T1000 (cell line): Measurements from ENCODE around the gene MCUB.
A peak's percentile ranks its signal among the peaks of the same experiment; 100 is the strongest.
"Not testable (repeated sequence)": the region's sequence is repeated elsewhere in the genome, so short reads cannot be mapped to it uniquely, and the experiment has no call there.

ENCODE experiments used
- DNase-seq: peaks from one replicate; lab custom pipeline; 2025; ENCODE audit warnings: mixed read lengths; lab: John Stamatoyannopoulos, UW

The MCUB gene, protein sequence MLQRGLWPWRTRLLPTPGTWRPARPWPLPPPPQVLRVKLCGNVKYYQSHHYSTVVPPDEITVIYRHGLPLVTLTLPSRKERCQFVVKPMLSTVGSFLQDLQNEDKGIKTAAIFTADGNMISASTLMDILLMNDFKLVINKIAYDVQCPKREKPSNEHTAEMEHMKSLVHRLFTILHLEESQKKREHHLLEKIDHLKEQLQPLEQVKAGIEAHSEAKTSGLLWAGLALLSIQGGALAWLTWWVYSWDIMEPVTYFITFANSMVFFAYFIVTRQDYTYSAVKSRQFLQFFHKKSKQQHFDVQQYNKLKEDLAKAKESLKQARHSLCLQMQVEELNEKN

DNA sequence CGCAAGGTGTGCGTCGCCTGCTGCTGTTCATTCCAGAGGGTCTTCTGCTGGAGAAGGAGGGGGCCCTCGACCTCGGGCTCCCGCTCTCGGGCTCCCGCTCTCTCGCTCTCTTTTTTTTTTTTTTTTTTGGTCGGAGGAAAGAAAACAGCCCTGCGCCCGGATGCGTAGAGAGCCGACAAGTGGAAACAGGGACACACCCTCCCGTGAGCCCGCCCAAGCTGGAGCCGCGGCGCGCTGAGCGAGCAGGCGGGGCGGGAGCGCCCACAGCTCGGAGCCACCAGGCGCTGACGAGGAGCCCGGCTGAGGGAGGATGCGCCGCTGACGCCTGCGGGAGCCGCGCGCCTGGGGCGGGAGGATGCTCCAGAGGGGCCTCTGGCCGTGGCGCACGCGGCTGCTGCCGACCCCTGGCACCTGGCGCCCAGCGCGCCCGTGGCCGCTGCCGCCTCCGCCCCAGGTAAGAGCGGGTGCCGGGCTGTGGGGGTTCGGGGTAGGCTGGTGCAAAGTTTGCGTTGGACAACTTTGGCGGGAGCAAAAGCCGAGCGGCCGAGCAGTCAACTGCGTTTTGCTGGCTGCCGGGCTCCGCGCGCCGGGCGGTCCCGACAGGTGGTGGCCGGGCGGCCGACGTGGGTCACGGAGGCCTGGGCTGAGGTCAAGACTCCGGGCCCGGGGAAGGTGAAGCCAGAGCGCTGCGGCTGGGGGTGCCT is at the start of gene MCUB:
Gene MCUB (plus strand): TSS at position 264 of the 704 bp plus-strand sequence. CDS start 92 bp downstream, at position 356.
- peak; percentile 77 for DNase-seq

DNA sequence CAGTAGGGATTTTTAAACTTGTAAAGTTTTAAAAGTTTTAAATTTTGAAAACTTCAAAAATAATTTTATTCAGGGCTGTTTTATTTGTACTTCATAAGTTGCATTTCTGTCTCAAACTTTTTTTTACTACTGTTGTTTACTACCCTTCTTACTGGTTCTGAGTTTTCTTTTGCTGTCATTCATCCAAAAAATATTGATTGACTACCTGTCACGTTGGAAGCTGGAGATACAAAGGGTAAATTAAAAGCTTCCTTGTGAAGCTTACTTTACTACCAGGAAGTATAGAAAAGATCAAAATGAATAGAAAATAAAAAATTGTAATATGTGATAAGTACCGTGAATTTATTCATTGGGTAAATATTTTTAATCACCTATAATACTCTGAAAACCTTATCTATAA is 49.4 kb upstream of the MCUB start:
- no peak for DNase-seq

DNA sequence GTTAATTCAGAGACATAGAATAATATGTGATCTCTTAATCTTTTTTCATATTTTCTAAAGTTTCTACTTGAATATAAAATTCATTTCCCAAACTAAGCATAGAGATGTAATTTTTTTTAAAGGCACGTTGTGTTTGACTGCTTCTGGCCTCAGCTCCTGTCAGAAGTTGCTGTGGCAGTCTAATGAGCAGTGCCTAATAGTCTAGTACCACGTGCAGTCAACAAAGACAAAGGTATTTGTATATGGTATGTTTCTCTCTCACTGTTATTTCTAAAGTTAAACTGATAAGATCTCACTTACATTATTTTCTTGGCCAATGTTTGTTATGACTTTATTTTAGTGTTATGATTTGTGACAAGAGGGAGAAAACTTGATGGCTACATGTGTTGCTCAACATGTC is 48.6 kb upstream of the MCUB start:
- DNase-seq, result no peak

DNA sequence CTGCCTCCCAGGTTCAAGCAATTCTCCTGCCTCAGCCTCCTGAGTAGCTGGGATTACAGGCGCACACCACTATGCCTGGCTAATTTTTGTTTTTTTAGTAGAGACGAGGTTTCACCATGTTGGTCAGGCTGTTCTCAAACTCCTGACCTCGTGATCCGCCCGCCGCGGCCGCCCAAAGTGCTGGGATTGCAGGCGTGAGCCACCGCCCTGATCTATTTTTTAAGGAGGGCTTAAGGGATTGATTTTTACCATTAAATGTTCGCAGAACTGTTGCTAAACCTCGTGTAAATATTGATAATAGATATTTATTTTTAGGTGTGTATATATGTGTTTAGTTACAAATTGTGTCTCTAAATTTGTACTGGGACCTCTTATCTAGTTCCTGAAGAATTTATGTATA is 46.7 kb upstream of the MCUB start:
- not testable (repeated sequence) for DNase-seq

DNA sequence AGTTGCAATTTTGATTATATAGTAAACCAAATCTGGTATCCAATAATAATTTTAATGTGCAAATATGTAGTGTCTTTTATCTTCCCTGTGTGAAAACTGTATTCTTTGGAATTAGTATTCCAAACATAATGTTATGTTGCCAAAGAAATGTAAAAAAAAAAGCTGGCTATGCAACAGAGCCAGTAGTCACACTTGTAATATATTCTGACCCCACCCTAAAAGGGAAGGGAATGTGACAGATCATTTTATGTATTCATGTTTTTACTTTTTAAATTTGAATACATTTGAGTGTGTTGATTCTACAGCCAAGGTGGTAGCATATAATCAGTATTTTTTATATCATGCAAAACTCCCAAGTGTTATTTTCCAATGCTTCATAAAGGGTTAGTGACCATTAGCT is 27.9 kb upstream of the MCUB start:
- DNase-seq, result no peak

DNA sequence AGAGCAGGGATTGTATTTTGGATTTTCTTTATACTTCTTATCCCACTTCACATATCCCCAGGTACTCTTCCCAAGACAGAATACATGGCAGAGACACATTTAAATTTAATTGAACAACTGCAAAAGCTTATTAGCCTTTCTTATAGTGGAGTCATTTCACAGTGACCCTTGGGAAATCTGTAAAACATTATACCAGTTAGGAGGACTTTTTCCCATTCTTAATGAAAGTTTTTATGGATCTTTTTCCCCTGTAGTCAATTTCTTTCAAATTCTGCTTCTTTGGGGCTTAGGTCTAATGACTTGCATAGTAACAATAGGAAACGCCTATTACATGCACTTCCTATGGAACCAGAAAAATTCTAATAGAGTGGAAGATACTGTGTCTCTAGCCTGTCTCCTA is 14.6 kb upstream of the MCUB start:
- no peak for DNase-seq

DNA sequence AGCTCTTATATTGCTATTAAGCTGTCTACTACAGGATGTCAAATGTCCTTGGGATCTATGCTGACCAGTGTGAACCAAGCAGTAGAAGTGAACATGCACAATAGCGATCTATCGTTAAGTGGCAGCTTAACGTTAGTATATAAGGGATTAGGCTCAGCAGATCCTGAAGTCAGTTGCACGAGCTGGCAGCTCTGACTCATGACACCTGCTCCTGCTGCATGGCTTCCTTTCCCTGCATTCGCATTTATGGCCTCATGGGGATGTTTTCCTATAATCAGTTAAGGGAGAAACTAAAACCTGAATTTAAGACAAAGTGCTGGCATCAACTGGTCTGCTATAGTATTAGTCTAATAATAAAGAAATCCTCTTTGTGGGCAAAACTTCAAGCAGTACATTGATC is 12.7 kb upstream of the MCUB start:
- DNase-seq, result no peak

DNA sequence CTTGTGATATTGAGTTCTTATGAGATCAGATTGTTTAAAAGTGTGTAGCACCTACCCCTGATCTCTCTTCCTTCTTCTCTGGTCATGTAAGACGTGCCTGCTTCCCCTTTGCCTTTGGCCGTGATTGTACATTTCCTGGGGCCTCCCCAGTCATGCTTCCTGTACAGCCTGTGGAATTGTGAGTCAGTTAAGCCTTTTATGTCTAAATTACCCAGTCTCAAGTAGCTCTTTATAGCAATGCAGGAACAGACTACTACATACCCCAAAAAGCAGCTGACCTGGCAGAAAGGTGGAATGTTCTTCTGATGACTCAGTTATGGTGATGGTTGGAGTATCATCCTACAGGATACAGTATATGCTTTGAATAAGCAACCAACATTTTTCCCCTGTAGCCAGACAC is 11.4 kb upstream of the MCUB start:
- DNase-seq, result peak; percentile 20

DNA sequence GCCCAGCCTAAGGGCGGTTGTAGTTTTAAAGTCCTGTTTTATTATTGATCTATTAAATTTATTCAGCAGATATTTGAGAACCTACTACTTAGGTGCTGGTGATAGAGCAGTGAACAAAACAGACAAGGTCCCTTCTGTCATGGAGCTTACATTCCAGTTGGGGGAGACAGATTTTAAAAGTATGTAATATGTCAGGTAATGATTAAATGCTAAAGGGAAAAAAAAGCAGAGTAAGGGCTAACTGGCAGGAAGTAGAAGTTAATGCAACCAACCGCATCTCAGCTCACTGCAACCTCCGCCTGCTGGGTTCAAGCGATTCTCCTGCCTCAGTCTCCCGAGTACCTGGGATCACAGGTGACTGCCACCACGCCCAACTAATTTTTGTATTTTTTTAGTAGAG is 7.8 kb upstream of the MCUB start:
- no peak for DNase-seq

DNA sequence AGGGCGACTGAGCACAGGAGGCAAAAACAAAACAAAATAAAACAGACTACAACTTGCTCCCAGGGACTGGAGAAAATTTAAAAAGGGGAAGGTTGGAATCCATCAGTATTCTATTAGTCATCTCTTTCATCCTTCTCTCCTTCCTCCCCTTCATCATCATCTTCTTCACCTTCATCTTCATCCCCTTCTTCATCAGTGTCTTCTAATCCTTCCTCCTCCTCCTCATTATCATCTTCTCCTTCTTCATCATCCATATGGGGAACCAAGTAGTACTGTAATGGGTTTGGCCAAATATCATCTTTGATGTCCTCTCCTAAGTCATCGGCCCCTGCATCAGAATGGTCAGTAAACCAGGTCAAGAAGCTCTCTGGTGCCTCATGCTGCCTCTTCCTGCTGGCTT is 6.9 kb upstream of the MCUB start:
- no peak for DNase-seq

DNA sequence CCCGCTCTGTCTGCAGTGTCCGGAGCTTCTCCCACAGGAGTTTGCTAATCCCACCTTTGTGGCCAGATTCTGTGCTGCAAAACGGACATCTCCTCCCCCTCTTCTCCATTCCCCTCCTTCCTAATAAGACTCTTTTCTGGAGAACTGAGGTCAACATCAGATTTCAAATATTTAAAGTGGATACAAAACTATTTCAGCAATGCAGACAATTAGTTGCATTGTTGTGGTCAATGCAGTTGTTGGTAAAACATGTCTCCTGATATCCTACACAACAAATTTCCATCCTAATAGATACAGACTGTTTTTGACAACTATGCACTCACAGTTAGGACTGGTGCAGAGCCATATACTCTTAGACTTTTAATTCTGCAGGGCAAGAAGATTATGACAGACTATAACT is 5.1 kb upstream of the MCUB start:
- no peak for DNase-seq

DNA sequence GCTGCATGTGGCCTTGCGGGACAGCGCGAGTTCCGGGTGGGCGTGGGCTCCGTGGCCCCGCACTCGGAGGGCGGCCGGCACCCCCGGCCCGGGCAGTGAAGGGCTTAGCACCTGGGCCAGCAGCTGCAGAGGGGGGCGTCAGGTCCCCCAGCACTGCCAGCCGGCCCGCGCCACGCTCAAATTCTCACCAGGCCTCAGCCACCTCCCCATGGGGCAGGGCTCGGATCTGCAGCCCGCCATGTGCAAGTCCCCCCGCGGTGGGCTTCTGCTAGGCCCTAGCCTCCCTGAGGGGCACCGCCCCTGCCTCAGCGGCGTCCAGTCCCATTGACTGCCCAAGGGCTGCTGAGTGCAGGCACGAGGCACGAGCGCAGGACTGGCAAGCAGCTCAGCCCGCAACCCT is 2.6 kb upstream of the MCUB start:
- no peak for DNase-seq

DNA sequence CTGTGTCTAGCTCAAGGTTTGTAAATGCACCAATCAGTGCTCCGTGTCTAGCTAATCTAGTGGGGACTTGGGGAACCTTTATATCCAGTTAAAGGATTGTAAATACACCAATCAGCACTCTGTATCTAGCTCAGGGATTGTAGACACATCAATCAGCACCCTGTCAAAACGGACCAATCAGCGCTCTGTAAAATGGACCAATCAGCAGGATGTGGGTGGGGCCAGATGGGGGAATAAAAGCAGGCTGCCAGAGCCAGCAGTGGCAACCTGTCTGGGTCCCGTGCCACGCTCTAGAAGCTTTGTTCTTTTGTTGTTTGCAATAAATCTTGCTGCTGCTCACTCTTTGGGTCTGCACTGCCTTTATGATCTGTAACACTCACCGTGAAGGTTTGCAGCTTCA is 2.0 kb upstream of the MCUB start:
- not testable (repeated sequence) for DNase-seq

DNA sequence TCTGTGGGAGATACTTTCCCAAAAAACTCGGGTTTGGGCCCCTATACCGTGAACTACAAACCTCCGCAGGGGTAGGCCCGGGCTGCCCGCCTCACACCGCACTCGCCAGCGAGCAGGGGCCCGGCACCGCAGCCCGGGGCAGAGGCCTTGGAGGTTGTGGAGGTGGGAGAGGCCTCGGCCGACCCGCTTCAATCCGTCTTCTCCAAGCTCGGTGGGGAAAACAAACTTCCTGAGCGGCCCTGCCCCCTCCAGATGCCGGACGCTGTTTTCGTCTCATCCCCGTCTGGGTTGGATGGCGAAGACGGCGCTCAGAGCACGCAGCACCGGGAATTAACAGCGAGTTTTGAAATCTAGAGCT is 442 bp upstream of the MCUB start:
- no peak for DNase-seq

DNA sequence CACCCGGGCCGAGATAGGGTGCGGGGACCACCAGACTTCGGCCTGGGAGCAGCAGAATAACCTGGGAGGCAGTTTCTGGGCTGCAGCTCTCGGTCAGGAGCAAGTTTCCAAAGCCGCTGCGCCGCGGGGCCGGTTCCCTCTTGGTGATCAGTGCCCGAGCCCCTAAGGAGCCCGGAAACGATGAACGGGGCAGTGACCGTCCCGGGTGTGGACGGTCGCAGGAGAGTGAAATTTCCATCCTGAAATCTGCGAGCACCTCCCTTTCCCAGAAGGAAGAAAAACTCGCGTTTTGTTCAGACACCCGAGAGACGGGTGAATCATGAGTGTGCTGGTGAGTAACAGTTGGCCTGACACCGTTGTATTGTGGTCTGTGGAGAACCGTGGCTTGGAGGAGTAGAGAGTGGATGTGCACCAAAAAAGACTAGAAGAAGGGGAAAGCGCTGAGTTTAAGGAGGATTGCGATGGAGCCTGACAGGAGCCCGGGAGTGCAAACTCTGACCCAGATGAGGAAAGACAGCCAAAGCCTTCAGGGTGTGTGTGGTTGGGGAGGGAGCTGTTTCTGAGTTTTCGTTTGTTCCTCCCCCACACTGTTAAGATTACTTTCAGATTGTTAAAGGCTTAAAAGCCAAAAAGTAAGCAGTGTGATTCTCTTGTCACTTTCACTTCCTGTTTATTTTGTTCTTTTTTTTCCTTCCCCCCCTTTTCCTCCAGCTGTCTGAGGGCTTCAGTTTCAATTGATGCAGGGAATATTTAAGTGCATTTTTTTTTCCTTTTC is 828 bp downstream of the MCUB start:
- DNase-seq, result peak; percentile 52

DNA sequence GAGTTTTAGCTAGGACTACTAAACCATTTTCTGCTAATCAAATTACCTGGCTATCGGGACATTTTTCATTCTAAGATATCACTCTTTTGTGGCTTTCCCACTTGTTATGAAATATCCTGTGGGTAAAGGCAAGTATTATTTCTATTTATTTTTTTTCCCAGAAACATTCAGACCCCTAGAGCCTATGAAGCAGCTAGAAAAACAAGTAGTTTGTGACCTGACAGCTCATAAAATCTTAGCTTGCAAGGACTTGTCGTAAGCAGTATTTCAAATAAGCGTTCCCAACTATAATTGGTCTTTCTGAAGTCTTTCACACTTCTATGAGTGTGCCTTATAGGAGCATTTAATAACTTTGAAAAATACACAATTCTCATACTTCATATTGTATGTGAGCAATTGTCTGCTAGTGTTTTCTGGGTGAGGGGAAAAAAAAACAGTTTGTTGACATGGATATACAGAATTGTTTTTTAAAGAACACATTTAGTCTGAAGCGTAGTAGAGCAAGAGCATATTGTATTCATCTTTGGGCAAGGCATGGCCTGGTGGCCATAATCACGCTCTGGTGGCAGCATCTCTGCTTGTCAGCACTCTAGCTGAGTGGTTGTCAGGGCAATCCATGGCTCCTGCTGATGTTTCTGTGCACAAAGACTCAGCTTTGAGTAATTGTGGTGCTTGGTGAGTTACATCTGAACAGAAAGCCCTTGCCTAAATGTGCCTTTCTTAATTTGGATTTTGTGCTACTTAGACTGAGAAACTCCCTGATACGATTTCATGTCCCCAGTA is 2.6 kb downstream of the MCUB start:
- no peak for DNase-seq

DNA sequence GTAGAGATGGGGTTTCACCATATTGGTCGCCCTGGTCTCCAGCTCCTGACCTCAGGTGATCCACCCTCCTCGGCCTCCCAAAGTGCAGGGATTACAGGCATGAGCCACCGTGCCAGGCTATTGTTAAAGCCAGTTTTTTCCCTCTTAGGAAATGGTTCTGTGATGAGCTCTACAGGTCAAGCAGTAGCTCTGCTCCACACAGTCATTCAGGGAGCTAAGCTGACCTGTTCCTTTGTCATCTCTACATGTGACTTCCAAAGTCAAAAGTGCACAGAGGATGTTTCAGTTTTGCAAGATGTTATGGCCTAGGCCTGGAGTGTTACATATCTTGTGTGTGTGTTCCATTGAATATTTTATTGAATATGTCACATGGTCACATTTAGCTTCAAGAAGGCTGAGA is 11.4 kb downstream of the MCUB start:
- DNase-seq, result no peak

DNA sequence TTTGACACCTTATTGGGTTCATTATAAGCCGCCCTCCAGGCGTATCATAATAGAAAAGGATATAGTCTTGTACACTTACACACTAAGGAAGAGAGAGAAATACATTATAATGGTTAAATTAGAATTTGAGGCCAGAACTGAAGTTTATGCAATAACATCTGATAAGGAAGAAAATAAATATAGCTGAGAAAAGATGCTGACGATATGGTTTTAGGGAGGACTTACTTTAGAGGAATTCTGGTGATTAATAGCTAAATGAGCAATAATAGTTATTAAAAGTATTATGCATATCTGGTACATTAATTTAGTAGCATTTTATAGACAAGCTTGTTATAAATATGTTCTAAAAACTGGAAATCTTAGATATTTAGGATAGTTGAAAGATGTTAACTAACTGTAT is 12.1 kb downstream of the MCUB start:
- no peak for DNase-seq

DNA sequence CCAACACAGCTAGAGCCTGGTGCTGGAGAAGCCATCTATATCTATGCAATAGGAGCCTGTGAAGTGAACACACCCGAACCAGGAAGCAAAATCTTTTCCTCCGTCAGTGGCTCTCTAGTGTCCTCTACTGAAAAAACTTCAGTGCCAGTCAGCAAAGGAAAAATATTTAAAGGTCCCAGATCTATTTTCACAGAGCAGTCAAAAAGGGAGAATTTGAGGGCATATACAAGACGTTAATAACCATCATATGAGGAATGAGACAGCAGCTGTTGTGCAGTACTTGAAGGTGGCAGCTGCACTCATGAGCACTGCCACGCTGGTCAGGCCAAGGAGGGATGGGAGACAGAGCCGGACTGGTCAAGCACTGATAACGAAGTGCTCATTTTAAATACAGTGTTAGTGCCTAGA is 14.4 kb downstream of the MCUB start:
- DNase-seq, result no peak

DNA sequence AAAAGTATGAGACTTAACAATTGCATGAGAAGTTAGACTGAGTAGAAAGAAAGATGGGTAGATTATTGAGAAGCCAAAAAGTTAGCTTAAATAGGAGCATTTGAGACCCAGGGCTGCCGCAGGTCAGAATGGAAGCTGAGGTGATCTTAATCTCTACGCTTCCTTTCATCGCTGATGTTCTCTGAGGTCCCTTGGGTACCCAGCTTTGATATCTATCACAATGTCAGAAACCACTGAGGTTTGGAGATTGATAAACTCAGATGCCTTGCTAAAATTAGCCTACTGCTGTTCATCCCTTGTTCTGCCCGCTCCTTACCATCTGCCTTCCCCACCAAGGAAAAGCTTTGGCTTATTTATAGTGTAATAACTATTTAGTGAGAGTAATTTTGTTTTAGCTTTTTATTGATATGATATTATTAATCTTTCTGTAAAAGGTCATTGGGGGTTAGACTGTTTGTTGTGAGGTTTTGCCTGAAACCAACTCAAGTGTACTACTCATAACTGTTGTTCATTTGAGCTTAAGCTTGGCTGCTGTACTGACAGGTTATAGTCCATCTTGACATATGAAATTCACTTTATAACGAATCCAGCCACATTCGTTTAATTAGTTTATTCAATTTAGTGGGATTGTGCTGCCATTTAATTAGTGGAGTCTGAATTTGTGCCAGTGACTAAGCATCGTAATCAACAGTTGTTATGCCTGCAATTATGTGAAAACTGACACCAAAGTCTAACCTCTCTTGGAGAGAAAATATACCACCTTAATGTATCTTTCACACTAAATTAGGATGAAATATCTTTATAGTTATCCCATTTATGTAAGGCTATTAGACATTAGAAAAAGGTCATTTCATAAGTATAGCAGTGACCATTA is 15.1 kb downstream of the MCUB start:
- DNase-seq, result no peak

DNA sequence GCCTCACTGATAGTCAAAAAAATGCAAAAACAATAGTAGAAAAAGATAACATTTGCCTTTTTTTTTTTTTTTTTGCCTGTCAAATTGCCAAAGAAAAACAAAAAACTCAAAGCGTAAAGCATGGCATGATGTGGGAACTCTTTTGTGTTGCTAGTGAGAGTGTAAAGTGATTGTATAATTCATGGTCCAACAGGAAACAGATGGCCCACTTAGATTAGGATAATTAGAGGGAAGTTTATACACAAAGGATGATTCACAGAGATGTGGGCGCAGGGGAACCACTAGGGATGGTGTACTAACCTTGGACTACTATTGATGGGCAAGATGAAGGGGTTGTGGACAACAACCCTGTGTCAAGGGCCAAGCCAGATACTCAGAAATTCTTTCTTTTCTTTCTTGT is 16.4 kb downstream of the MCUB start:
- DNase-seq, result no peak
